GM12873 (cell line): ENCODE data around the gene ITGB1BP2.

Experiments
- CTCF ChIP-seq: IDR thresholded peaks from 2 replicates; pipeline ENCODE4 v1.5.1; 2012; ENCODE audit warnings: low read depth, mild to moderate bottlenecking, moderate library complexity, low read length, control low read depth; ENCODE audit not compliant: insufficient read depth; ENCODE audit errors: missing control alignments

The ITGB1BP2 gene

DNA sequence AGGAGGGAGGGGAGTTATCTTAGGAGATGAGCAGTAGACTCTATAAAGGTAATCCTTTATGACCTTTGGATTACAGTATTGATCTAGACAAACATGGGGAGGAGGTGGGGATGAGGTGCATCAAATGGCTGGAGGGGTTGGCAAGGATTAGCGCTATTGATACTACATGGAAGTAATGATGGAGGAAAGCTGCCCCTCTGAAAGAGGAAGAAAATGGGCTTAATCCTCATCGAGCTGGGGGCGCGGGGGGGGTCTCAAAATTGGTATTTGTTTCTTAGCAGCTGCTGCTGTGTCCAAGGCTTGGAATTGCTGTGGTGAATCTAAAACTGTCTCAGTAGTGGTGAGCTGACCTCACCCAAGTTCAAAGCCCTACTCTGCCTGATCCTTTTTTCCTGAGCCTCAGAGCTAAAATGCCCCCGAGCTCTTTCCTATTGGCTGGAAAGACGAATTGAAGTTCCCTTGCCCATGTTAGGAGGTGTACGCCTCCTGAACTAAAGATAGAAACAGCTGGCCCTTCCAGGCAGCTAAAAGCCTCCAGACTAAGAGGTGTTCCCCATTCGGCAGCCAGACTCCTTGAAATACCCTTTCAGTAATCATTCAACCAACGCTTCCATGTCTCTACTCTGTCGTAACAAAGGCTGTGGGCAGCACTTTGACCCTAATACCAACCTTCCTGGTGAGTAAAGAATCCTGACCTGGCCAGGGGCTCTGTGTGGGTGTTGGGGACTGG, at the start of gene ITGB1BP2:
Gene ITGB1BP2, plus strand, starts transcription at position 556 of the 730 bp plus-strand sequence. Its CDS starts 57 bp downstream, at position 613.
- no peak for TF ChIP-seq CTCF

DNA sequence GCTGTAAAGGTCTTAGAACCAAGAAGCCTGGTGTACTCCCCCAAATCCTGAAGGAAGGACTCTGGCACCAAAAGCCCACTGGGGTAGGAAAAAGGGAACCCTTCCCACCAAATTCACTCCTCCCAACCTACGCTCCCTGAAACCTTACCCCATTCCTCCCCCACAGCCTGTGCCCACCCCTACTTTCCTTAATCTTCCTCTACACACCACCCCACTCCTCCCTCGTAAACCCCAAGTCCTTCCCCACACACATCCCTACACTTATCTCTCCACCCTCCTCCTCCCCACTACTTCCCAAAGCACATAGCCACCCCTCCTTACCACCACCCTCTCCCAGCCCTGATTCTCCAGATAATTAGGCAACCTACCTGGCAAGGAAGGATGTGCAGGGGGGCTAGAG, 49.3 kb upstream of the ITGB1BP2 start:
- no peak for TF ChIP-seq CTCF

- peak; percentile 68 for TF ChIP-seq CTCF
Observed at GRCh38 chrX:71253253-71254091, 48.1 kb upstream of the ITGB1BP2 start.

- no peak for TF ChIP-seq CTCF
Observed at GRCh38 chrX:71254092-71254963, 47.2 kb upstream of the ITGB1BP2 start, which contains the start of gene ZMYM3. TSS of gene ZMYM3 (minus strand) at chrX:71254140. CDS start at chrX:71253255, 885 bp downstream.

DNA sequence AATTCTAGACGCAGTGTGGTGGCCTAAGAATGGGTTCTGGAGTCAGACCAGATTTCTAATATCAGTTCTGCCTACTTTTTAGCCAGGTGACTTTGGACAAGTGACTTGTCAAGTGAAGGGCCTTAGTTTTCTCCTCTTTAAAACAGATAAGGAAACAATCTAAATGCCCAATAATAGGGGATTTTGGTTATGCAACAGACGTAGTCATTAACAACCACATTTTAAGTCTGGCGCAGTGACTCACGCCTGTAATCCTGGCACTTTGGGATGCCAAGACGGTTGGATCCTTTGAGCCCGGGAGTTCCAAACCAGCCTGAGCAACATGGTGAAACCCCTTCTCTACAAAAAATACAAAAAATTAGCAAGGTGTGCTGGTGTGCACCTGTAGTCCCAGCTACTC, 45.5 kb upstream of the ITGB1BP2 start:
- no peak for TF ChIP-seq CTCF

DNA sequence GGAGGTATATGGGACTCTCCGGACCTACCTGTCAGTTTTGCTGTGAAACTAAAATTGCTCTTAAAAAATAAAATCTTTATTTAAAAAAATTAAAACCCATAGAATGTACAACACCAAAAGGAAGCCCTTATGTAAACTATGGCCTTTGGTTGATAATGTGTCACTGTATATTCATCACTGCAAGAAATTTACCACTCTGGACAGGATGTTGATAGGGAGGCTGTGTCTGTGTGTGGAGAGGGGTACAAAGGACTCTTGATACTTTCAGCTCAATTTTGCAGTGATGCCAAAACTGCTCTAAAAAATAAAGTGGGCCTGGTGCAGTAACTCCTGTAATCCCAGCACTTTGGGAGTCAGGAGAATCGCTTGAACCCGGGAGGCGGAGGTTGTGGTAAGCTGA, 44.7 kb upstream of the ITGB1BP2 start:
- no peak for TF ChIP-seq CTCF
